K562 (cell line): ENCODE results near the gene SLC1A4. TPM values are rescaled to one million over a fixed set of nuclear protein-coding genes. Genes with fewer than 3 reads are reported as not detected.
A peak's percentile ranks its signal among the peaks of the same experiment; 100 is the strongest.

Experiments used
- ARID2 ChIP-seq: fragments of 450-650 bp; IDR thresholded peaks from 2 replicates; pipeline ENCODE4 v1.6.1; 2017; ENCODE audit warnings: antibody characterized with exemption, mild to moderate bottlenecking
- ATF2 ChIP-seq: sonication (generic); formaldehyde crosslinking; IDR thresholded peaks from 2 replicates; pipeline ENCODE4 v1.8.1; 2022; ENCODE audit warnings: missing genetic modification reagents
- CCAR2 ChIP-seq: fragments of 200-400 bp; formaldehyde crosslinking; IDR thresholded peaks from 2 replicates; pipeline ENCODE4 v1.6.1; 2017; ENCODE audit warnings: mild to moderate bottlenecking, low read depth, low read length
- CLOCK ChIP-seq: fragments of 250-450 bp; sonication (Bioruptor Pico); IDR thresholded peaks from 2 replicates; pipeline ENCODE4 v1.4.0; 2020; ENCODE audit warnings: mild to moderate bottlenecking, moderate library complexity, borderline replicate concordance
- CREM ChIP-seq: IDR thresholded peaks from 2 replicates; pipeline ENCODE4 v1.6.1; 2014; ENCODE audit warnings: antibody characterized with exemption, low read depth
- E2F3 ChIP-seq: fragments of 250-450 bp; sonication (Bioruptor Pico); IDR thresholded peaks from 2 replicates; pipeline ENCODE4 v1.4.0; 2020; ENCODE audit warnings: mild to moderate bottlenecking
- FOS ChIP-seq: IDR thresholded peaks from 3 replicates; pipeline ENCODE4 v1.6.1; 2011; ENCODE audit not compliant: insufficient read length; ENCODE audit errors: extremely low read depth
- GATAD2A ChIP-seq: fragments of 450-650 bp; IDR thresholded peaks from 2 replicates; pipeline ENCODE4 v1.6.1; 2017
- HNRNPL ChIP-seq: fragments of 200-400 bp; formaldehyde crosslinking; IDR thresholded peaks from 2 replicates; pipeline ENCODE4 v1.6.1; 2017; ENCODE audit warnings: low read depth, mild to moderate bottlenecking, low read length
- LARP7 ChIP-seq: fragments of 450-650 bp; IDR thresholded peaks from 2 replicates; pipeline ENCODE4 v1.6.1; 2016
- MYNN ChIP-seq, 2 experiments: sonication (generic); formaldehyde crosslinking in 1 of 2; IDR thresholded peaks; 2 replicates each; pipeline versions ENCODE4 v1.5.0 to v1.6.1; 2016 to 2020; ENCODE audit warnings: antibody characterized with exemption in 1 of 2, missing genetic modification reagents in 1 of 2
- RB1 ChIP-seq: fragments of 450-650 bp; IDR thresholded peaks from 2 replicates; pipeline ENCODE4 v1.6.1; 2017; ENCODE audit warnings: low read depth, mild to moderate bottlenecking
- RBM14 ChIP-seq: fragments of 200-400 bp; formaldehyde crosslinking; IDR thresholded peaks from 2 replicates; pipeline ENCODE4 v1.6.1; 2018; ENCODE audit warnings: low read depth, mild to moderate bottlenecking, low read length, moderate library complexity, borderline replicate concordance; ENCODE audit not compliant: insufficient read depth
- RBM39 ChIP-seq: fragments of 200-400 bp; formaldehyde crosslinking; optimal IDR thresholded peaks from 2 replicates; pipeline ENCODE3; 2018; ENCODE audit warnings: low read depth, low read length
- SRSF1 ChIP-seq: fragments of 200-400 bp; formaldehyde crosslinking; IDR thresholded peaks from 2 replicates; pipeline ENCODE4 v1.6.1; 2017; ENCODE audit warnings: mild to moderate bottlenecking, low read depth, low read length, moderate library complexity
- STAG1 ChIP-seq: sonication (generic); formaldehyde crosslinking; IDR thresholded peaks from 2 replicates; pipeline ENCODE4 v1.5.0; 2020; ENCODE audit warnings: missing genetic modification reagents, borderline replicate concordance
- ZFX ChIP-seq: sonication (generic); formaldehyde crosslinking; IDR thresholded peaks from 2 replicates; pipeline ENCODE4 v1.8.0; 2022; ENCODE audit warnings: mild to moderate bottlenecking, missing genetic modification reagents, moderate library complexity
- ZNF174 ChIP-seq: fragments of 250-450 bp; sonication (Bioruptor Pico); IDR thresholded peaks from 2 replicates; pipeline ENCODE4 v1.4.0; 2020; ENCODE audit warnings: mild to moderate bottlenecking
- ZNF324 ChIP-seq: fragments of 250-450 bp; sonication (Bioruptor Pico); IDR thresholded peaks from 2 replicates; pipeline ENCODE4 v1.4.0; 2020; ENCODE audit warnings: mild to moderate bottlenecking
- ZNF584 ChIP-seq: fragments of 200-800 bp; sonication (Bioruptor generic); IDR thresholded peaks from 2 replicates; pipeline ENCODE4 v1.6.1; 2016; ENCODE audit warnings: low read depth, mild to moderate bottlenecking, missing genetic modification characterization, missing compliant biosample characterization
- polyA plus RNA-seq, 8 experiments: library from polyadenylated mRNA; depleted of rRNA in 4 of 8; stranded (reverse) in 5 of 8; unstranded in 3 of 8; fragments of >200 nt; fragmentation: Nextera tagmentation in 2 of 8; fragmentation: Illumina TruSeq in 1 of 8; extraction: Ambion mirVana in 2 of 8; extraction: Trizol in 1 of 8; gene quantifications; 2 replicates each; pipeline versions ENCODE4 v1.2.1 to v1.2.3, GENCODE V29; 2011 to 2014; ENCODE audit warnings: inconsistent platforms in 1 of 8, missing spikeins in 1 of 8
- total RNA-seq, 7 experiments: library from RNA; depleted of rRNA in 6 of 7; stranded (reverse); fragments of >200 nt in 6 of 7; fragmentation: Illumina TruSeq in 2 of 7; extraction: Trizol in 2 of 7; gene quantifications; 2 replicates each; pipeline versions ENCODE4 v1.2.1 to v1.2.3, GENCODE V29; 2011 to 2021; ENCODE audit warnings: low replicate concordance in 1 of 7
- TF ChIP-seq, protein P1 (sequence below): fragments of 450-650 bp; IDR thresholded peaks from 2 replicates; pipeline ENCODE4 v1.6.1; 2018; ENCODE audit not compliant: partially characterized antibody

The SLC1A4 gene
- total and polyA plus RNA-seq, 9 of the 15 experiments (the other 6 are each of a cell fraction or from before 2014, with no cell fraction given): 4.4 to 24.0 (median 10.9) TPM

- TF ChIP-seq MYNN (IDR thresholded peaks at IDR 0.05): peak; percentile 69; the same call in 1 of the 2 replicates
- TF ChIP-seq MYNN (CRISPR knock-in tag; IDR thresholded peaks at IDR 0.05): no peak
- TF ChIP-seq ZNF584 (CRISPR knock-in tag): no peak
- TF ChIP-seq E2F3 (CRISPR knock-in tag): no peak
- peak; percentile 15; the same call in 1 of the 2 replicates for TF ChIP-seq RB1
- TF ChIP-seq ZFX (CRISPR knock-in tag): no peak
- TF ChIP-seq, protein P1, sequence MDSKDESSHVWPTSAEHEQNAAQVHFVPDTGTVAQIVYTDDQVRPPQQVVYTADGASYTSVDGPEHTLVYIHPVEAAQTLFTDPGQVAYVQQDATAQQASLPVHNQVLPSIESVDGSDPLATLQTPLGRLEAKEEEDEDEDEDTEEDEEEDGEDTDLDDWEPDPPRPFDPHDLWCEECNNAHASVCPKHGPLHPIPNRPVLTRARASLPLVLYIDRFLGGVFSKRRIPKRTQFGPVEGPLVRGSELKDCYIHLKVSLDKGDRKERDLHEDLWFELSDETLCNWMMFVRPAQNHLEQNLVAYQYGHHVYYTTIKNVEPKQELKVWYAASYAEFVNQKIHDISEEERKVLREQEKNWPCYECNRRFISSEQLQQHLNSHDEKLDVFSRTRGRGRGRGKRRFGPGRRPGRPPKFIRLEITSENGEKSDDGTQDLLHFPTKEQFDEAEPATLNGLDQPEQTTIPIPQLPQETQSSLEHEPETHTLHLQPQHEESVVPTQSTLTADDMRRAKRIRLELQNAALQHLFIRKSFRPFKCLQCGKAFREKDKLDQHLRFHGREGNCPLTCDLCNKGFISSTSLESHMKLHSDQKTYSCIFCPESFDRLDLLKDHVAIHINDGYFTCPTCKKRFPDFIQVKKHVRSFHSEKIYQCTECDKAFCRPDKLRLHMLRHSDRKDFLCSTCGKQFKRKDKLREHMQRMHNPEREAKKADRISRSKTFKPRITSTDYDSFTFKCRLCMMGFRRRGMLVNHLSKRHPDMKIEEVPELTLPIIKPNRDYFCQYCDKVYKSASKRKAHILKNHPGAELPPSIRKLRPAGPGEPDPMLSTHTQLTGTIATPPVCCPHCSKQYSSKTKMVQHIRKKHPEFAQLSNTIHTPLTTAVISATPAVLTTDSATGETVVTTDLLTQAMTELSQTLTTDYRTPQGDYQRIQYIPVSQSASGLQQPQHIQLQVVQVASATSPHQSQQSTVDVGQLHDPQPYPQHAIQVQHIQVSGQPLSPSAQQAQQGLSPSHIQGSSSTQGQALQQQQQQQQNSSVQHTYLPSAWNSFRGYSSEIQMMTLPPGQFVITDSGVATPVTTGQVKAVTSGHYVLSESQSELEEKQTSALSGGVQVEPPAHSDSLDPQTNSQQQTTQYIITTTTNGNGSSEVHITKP: peak; percentile 46
- peak; percentile 59; the same call in 1 of the 2 replicates for TF ChIP-seq STAG1 (CRISPR knock-in tag)
- TF ChIP-seq CCAR2: no peak
- TF ChIP-seq RBM39: no peak
- no peak for TF ChIP-seq RBM14
- no peak for TF ChIP-seq LARP7
- no peak for TF ChIP-seq SRSF1
- TF ChIP-seq GATAD2A: no peak
- no peak for TF ChIP-seq ZNF324
- TF ChIP-seq CREM: peak; percentile 37
- no peak for TF ChIP-seq ZNF174 (CRISPR knock-in tag)
- no peak for TF ChIP-seq CLOCK (CRISPR knock-in tag)
- peak; percentile 92 for TF ChIP-seq ARID2
- TF ChIP-seq ATF2 (CRISPR knock-in tag): no peak
- TF ChIP-seq HNRNPL: 0 out of 2 replicates have a peak, but pooled peaks have one; percentile 48
- TF ChIP-seq FOS: no peak
These were observed 51.4 kb downstream of the SLC1A4 start (continued) for GRCh38 chr2:65040400-65041261.
